GM12892 (cell line): Measurements from ENCODE around the gene ABCA7.

Experiments used
- DNase-seq: peaks from one replicate; pipeline ENCODE4 v3.0.0; 2011; ENCODE audit not compliant: insufficient read length
- FAIRE-seq: peaks from 2 replicates; lab custom pipeline; 2011; peaks lifted over from hg19 to GRCh38; lab: Jason Lieb, UNC
- POLR2A ChIP-seq: IDR thresholded peaks from 2 replicates; pipeline ENCODE4 v1.6.1; 2011; ENCODE audit warnings: low read depth, low read length, control low read depth
- POLR2AphosphoS5 ChIP-seq: IDR thresholded peaks from 2 replicates; pipeline ENCODE4 v1.6.1; 2011; ENCODE audit warnings: low read depth, low read length, control low read depth
- TAF1 ChIP-seq: IDR thresholded peaks from 2 replicates; pipeline ENCODE4 v1.6.1; 2011; ENCODE audit warnings: low read depth, mild to moderate bottlenecking, control low read depth, low read length, borderline replicate concordance

ABCA7 gene

DNA sequence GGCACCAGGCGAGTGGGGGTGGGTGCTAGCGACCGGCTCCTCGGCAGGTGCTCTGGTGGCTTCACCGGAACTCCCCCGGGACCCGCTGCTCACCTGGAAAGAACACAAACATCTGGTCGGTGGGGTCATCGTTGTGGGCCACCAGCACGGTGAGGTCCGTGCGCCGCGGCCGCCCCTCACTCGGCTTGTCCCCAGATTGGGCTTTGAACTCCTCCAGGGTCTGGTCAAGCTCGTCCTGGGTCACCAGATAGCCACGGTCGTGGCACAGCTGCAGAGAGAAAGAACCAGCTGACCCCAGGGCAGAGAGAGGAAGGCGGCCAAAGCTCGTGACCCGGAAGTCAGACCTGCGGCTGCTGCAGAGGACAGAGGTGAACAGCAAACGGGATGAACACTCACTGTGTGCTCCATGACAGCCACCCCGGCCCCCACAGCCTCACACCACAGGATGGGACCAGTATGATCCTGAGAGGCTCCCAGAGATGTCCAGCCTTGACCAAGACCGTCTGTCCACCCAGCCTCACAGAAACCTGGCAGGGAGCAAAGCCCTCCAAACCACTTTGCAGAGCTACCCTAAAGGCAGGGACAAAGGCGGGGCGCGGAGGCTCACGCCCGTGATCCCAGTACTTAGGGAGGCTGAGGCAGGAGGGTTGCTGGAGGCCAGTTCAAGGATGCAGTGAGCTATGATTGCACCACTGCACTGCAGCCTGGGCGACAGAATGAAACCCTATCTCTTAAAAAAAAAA is 54.1 kb downstream of the ABCA7 start:
- no peak for TF ChIP-seq TAF1
- TF ChIP-seq POLR2AphosphoS5: no peak
- TF ChIP-seq POLR2A: no peak
- FAIRE-seq (no peak), DNase-seq (no peak)

GRCh38 chr19:1094655-1094977 is 54.7 kb downstream of the ABCA7 start:
- DNase-seq (no peak), FAIRE-seq (no peak)
- no peak for TF ChIP-seq POLR2A
- TF ChIP-seq TAF1: no peak
- no peak for TF ChIP-seq POLR2AphosphoS5

DNA sequence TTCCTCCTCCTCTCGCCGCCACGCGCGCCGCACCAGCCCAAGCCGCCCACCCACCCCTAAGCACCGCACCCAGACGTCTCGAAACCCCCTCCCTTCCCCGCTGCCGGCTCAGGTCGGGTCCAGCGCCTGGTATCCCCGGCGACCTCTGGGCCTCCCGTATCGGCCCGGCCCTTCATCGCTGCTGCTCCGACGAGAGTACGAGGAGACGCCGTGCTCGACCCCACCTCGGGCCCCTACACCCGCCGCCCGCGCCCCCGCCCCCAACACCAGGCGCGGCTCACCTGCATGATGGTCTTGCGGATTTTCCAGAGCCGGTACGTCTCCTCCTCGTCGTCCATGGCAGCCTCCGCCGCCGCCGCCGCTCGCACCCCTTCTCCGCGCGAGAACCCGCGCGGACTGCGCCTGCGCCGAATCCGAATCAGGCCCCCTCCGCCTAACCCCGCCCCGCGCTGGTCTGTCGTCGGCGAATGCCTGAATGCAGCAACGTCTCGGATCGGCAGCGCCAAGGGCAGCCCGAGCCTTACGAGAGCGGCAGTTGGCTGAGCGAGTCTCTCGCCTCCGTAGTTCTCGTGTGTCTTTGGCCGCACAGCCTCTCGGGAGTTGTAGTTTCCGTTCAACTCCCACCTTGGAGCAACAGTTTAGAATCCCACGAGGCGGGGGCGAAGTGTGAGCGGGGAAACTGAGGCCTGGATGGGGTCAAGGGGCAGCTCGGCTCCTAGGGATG is 55.2 kb downstream of the ABCA7 start, which contains the start of gene POLR2E:
TSS of gene POLR2E (minus strand) at position 398 of the 724 bp plus-strand sequence. CDS start at position 338, 60 bp downstream.
- FAIRE-seq (peak; percentile 99), DNase-seq (peak; percentile 97)
- TF ChIP-seq POLR2A (peak; percentile 79), POLR2AphosphoS5 (peak; percentile 54; the same call in 1 of the 2 replicates), TAF1 (peak; percentile 46; the same call in 1 of the 2 replicates)

DNA sequence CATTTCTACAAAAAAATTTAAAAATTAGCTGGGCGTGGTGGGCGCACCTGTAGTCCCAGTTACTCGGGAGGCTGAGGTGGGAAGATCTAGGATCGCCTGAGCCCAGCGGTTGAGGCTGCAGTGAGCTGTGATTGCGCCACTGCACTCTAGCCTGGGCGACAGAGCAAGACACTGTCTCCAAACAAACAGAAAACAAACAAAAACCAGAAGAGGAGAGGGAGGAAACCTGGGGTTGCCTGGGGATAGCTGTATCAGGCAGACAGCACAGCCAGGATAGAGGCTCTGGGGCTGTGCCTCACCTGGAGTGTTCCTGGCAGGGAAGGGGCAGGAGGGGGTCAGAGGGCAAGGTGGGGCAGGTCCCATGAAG is 57.9 kb downstream of the ABCA7 start:
- FAIRE-seq: no peak
- no peak for DNase-seq
- TF ChIP-seq POLR2AphosphoS5 (no peak), POLR2A (no peak)

DNA sequence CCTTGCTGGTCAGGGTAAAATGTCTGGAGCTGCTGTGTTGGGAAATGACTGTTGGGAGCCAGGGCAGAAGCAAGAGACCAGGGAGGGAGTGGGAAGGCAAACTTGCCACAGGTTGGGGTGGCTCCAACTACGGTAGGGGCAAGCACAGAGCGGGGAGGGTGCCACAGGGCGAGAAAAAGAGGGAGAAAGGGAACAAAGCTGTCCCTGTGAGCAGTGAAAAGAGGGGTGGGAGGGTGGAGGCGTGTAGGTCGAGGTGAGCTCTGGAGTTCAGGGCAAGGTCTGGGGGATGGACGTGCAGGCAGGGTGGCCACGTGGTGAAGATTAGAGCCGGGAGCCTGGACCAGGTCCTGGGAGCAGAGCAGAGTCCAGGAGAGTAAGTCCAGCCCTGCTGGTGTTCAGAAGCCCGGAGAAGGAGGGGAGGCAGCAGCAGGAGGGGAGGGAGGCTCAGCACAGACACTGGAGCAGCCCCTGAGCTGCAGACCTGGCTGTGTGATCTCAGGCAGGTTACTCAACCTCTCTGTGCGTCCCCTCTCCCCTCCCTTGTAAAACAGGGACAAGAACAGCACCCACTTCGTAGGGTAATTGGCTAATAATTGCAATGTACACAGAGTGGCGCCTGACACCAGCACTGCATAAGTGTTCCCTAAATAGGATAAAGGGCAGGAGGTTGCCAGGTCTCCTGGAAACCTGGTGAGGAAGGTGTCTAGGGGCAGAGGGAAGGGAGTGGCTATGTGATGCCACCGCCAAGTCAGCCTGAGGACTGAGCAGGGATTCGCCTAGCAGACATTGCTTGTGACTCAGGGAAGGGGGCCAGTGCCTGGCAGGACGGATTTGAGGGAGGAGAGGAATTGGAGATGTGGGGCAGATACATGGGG is 58.5 kb downstream of the ABCA7 start:
- no peak for FAIRE-seq
- TF ChIP-seq POLR2AphosphoS5 (no peak), TAF1 (no peak), POLR2A (no peak)
- DNase-seq: no peak

DNA sequence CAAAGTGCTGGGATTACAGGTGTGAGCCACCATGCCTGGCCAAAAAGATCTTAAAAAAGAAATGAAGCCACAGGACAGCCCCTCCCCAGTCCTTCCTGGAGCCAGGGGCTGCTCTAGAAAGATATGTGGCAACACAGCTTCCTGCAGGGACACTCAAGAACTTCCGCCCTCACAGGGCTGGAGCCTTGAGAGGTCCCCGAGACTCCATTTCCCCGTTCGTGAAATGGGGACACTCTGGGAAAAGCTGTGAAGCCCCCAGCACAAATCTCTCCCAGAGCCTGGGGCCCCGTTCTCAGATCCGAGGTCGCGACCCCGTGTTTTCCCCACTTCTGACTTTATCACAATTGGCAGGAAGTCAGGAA is 61.4 kb downstream of the ABCA7 start:
- FAIRE-seq (no peak), DNase-seq (no peak)
- TF ChIP-seq TAF1 (no peak), POLR2AphosphoS5 (no peak), POLR2A (no peak)

GRCh38 chr19:1102407-1103131 is 62.7 kb downstream of the ABCA7 start:
- no peak for DNase-seq
- peak; percentile 73 for FAIRE-seq
- TF ChIP-seq POLR2AphosphoS5 (no peak), TAF1 (no peak), POLR2A (no peak)

DNA sequence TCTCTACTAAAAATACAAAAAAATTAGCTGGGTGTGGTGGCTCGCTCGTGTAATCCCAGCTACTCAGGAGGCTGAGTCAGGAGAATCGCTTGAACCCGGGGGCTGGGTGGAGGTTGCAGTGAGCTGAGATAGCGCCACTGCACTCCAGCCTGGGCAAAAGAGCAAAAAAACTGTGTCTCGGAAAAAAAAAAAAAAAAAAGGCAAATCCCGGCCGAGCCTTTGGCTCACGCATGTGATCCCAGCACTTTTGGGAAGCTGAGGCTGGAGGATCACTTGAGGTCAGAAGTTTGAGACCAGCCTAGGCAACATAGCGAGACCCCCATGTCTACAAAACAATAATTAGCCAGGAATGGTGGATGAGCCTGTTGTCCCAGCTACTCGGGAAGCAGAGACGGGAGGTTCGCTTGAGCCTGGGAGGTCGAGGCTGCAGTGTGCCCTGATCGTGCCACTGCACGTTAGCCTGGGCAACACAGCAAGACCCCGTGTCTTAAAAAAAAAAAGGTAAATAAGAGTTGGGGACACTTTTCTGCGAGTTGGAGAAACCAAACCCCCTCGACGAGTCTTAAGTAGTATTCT is 63.3 kb downstream of the ABCA7 start:
- TF ChIP-seq TAF1 (no peak), POLR2AphosphoS5 (no peak), POLR2A (no peak)
- DNase-seq (no peak), FAIRE-seq (no peak)

DNA sequence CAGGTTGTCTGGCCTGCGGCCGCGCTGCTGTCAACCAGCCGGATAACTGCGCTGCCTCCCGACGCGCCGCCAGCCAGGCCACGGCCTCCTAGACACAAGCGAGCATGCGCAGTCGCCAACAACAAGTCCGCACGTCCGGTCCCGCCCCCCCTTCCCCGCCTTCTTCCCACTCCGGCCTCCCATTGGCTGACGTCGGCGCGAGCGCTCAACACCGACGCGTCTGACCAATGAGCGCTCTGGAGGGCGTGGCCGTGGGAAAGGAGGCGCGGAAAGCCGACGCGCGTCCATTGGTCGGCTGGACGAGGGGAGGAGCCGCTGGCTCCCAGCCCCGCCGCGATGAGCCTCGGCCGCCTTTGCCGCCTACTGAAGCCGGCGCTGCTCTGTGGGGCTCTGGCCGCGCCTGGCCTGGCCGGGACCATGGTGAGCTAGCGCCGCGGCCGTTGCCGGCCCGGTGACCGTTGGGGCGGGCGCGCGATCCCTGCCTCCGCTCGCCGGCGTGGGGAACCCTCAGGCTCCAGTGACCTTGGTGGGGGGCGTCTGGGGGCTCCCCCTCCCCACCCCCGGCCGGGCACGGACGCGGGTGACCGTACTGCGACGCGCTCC is 63.9 kb downstream of the ABCA7 start, which contains the start of gene GPX4:
TSS of gene GPX4 (plus strand) at position 287 of the 603 bp plus-strand sequence. CDS start at position 337, 50 bp downstream.
- TF ChIP-seq POLR2A: peak; percentile 98
- TF ChIP-seq TAF1: peak; percentile 91
- peak; percentile 96 for TF ChIP-seq POLR2AphosphoS5
- DNase-seq: peak; percentile 99
- peak; percentile 100 for FAIRE-seq
